HG03432 (cell line): Measurements from ENCODE around the gene ZNF316.
"Not testable (repeated sequence)": the region's sequence is repeated elsewhere in the genome, so short reads cannot be mapped to it uniquely, and the experiment has no call there.

Experiments
- ATAC-seq: cut with Tn5 transposase; IDR thresholded peaks from one replicate; pipeline ENCODE4 v1.9.1; 2021; ENCODE audit warnings: mild to moderate bottlenecking, moderate library complexity; ENCODE audit not compliant: unreplicated experiment

ZNF316 gene

DNA sequence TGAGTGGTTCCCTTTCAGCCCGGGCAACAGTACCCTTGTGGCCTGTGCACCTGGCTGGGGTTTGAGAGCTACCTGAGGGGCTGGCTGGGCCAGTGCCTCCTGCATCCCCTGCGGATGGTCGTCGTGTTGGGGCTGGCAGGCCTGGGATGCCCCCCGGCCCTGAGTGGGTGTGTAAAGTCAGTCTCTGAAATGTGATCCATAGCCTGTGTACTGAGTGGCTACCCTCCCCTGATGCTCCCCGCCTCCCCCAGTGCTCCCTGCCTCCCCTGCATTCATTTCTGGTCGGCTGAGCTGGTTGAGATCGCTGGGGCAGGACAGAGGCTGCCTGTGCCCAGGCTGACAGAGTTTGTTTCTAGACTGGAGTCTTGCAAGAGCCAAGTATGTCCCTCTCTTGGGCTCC lies 9.3 kb downstream of the ZNF316 start:
- no peak for ATAC-seq

GRCh38 chr7:6647080-6647479 lies 10.0 kb downstream of the ZNF316 start:
- no peak for ATAC-seq

DNA sequence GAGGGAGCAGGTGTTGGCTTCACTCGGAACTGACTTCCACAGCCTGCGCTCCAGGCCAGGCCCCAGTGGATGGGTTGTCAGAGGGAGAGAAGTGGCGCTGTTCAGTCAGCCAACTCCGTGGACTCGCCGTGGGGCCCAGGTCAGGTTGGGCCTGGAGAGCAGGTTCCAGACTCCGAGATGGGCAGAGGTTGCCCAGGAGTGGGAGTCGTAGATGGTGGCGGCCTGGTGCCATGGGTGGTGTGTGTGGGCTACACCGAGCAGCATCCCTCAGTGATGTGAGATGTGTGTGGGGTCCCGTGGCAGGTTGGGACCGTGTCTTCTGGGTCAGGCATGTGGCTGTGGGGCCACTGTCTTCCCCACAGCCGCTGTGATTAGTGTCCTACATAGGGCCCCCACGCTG lies 10.4 kb downstream of the ZNF316 start:
- no peak for ATAC-seq

DNA sequence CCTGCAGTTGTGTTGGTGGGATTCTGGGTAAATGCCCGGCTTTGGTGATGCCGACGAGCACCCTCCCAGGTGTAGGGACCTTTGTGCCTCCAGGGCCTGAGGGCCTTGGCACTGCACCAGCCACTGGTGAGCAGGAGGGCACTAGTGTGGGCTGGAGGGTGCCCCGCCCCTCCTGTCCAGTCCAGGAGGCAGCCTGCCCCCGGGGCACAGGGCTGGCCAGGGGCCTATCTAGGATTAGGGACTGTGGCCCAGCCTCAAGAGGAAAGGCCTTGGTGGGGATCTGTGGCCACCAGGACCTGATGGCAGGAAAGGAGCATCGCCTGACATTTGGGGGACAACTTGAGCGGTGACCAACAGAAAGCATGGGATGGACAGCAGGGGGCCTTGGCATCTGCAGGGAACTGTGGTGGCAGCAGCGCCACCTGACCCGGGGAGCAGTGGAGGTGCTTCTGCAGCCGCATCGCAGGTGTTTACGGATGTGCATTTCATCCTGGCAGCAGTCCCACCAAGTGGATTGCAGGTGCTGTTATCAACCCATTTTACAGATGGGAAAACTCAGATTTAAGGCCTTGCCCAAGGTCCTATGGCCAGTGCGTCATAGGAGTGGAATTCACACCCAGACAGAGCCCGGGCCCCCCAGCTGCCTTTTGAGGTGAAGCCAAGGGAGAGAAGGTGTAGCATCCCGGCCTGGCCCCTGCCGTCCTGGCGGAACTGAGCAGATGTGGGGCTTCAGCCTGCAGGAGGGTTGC lies 11.1 kb downstream of the ZNF316 start:
- ATAC-seq, result no peak

- ATAC-seq, result no peak
Measured at GRCh38 chr7:6648815-6649104, 11.6 kb downstream of the ZNF316 start.

GRCh38 chr7:6649241-6649961 lies 12.3 kb downstream of the ZNF316 start:
- no peak for ATAC-seq

DNA sequence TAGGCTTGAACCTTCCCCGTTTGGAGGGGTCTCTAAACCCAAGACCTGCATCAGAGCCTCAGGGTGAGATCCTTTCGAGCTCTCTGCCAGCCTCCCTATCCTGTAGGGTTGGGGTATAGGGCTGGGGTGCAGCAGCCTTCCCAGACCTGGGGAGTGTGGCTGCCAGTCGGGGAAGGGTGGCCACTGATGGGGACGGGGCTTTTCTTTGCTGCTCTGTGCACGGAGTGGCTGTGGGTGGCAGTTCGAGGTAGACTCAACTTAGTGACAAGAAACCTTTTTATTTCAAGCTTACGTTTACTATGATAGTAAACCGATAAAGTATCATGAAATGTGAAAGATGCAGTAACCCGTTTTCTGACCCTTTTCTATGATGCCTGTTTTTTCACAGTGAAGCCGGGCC lies 13.0 kb downstream of the ZNF316 start:
- ATAC-seq, result no peak

DNA sequence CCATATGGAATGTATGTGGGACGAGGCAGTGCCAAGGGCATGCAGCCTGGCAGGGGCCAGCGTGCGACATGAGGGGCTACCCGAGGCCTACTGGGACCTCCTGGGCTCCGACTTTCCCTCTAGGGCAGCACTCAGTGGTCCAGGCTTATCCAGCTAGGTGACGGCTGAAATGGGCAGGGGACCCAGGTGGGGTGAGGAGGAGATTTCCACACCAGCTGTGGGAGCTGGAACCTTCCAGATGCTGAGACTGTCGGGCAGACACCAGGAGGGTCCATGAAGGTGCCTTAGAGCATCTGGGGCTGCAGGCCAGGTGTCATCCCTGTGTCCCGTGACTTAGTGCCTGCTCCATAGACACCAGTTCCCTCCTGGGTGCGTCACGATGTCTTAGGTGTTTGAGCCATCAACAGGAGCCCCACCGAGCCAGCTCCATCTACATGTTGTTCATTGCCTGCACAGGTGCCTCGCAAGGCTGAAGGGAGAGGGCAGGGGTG lies 13.4 kb downstream of the ZNF316 start:
- ATAC-seq, result no peak

GRCh38 chr7:6651851-6652445 lies 14.8 kb downstream of the ZNF316 start:
- no peak for ATAC-seq

GRCh38 chr7:6652446-6653011 lies 15.4 kb downstream of the ZNF316 start:
- no peak for ATAC-seq

DNA sequence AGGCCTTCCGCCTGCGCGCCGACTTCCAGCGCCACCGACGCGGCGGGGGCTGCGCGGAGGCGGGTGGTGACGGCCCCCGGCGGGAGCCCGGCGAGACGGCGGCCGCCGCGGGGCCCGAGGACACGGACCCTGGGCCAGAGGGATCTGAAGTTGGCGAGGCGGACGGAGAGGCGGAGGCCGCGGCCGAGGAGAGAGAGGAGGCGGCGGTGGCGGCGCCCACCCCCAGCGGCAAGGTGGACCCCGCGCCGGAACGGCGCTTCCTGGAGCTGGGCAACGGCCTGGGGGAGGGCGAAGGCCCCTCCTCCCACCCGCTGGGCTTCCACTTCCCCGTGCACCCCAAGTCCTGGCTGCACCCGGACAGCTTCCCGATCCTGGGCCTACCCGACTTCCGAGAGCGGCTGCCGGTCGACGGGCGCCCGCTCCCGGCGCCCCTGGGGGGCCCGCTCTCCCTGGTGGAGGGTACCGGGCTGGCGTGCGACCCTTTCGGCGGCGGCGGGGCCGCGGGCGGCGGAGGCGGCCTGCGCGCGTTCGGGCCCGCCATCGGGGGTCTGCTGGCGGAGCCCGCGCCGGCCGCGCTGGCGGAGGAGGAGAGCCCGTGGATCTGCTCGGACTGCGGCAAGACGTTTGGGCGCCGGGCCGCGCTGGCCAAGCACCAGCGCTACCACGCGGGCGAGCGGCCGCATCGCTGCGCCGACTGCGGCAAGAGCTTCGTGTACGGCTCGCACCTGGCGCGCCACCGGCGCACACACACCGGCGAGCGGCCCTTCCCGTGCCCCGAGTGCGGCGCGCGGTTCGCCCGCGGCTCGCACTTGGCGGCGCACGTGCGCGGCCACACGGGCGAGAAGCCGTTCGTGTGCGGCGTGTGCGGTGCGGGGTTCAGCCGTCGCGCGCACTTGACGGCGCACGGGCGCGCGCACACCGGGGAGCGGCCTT lies 16.2 kb downstream of the ZNF316 start:
- ATAC-seq, result no peak

DNA sequence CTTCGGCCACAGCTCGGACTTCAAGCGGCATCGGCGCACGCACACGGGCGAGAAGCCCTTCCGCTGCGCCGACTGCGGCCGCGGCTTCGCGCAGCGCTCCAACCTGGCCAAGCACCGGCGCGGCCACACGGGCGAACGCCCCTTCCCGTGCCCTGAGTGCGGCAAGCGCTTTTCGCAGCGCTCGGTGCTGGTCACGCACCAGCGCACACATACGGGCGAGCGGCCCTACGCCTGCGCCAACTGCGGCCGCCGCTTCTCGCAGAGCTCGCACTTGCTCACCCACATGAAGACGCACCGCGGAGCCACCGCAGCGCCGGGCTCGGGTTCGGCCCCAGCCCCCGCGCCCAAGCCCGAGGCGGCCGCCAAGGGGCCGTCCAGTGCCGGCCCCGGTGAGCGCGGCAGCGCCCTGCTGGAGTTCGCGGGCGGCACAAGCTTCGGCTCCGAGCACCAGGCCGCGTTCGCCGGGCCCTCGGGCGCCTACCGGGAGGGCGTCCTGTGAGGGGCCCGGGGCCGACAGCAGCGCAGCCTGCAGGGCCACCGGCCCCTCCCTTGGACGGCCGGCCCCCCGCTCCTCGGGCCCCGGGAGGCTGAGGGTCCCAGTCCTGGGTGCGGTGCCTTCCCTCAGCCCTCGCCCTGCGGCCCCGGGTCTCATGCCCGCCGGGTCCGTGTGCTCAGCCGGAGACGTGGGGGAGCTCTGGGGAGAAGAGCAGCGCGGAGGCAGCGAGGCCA lies 17.2 kb downstream of the ZNF316 start:
- no peak for ATAC-seq

GRCh38 chr7:6654842-6655610 lies 17.9 kb downstream of the ZNF316 start:
- ATAC-seq, result no peak

DNA sequence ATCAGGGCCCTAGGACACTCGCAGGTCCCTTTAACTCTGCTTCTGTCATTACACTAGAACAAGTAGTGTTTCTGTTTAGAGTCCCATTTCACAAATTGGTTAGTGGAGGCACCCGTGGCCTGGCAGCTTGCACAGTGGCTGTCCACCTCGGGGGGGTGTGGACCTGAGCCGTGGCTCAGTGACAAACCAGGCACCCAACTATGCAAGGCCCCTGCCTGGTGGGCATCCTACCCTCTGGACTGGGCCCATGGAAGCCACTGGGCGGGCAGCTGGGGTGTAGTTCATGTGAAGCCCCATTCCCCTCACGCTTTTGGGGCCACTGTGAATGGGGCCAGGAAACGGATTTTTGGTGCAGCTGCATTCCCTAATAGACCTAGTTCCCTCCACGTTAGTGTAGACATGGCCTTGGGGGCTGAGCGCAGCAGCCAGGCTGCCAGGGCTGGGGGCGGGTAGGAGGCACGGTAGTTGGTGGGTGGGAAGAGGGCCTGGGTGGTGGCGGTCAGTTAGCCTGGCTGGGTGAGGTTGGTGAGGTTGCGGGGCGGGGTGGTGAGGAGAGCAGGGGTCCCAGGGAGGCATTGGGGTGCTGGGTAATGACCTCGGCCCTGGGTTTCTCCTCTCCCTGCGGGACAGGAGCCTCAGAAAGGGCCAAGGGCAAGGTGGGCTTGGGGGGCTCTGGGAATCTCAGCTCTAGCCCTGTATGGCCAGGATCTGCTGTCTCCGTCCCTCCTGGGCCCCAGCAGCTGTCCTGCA lies 18.7 kb downstream of the ZNF316 start:
- no peak for ATAC-seq

- ATAC-seq, result no peak
Measured at GRCh38 chr7:6656413-6656812, 19.3 kb downstream of the ZNF316 start.

DNA sequence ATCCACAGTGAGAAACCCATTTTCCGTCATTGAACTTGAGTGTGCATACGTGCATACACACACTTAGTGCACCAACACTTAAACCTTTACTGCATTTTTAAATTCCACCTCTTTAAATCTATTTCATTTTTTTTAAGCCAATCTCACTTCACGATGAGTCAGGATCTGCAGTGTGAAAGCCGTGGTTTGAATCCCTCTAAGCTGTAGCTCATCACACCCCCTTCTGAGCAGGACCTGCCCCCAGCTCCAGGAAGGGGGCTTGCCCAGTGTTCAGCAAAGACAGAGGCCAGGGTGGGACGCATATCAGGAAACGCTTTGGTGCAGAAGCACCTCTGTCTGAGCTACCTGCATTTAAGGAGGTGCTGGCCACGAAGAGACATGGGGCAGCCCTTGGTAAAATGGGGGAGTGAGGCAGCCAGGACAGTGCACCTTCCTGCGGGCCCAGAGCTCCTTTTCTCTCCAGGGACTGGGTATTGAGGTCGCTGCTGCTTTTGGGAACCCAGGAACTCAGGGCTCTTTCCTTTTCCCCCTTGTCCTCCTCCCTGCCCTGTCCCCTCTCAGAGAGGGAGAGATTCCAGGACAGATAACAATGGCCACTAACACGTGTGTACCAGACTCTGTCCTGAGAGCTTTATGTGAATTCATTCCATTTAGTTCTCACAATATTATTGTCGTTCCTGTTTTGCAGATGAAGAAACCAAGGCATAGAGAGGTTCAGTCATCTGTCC lies 21.7 kb downstream of the ZNF316 start:
- ATAC-seq, result no peak

DNA sequence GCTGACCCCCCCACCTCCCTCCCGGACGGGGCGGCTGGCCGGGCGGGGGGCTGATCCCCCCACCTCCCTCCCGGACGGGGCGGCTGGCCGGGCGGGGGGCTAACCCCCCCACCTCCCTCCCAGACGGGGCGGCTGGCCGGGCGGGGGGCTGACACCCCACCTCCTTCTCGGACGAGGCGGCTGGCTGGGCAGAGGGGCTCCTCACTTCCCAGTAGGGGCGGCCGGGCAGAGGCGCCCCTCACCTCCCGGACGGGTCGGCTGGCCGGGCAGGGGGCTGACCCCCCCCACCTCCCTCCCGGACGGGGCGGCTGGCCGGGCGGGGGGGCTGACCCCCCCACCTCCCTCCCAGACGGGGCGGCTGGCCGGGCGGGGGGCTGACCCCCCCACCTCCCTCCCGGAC lies 33.7 kb downstream of the ZNF316 start:
- not testable (repeated sequence) for ATAC-seq

DNA sequence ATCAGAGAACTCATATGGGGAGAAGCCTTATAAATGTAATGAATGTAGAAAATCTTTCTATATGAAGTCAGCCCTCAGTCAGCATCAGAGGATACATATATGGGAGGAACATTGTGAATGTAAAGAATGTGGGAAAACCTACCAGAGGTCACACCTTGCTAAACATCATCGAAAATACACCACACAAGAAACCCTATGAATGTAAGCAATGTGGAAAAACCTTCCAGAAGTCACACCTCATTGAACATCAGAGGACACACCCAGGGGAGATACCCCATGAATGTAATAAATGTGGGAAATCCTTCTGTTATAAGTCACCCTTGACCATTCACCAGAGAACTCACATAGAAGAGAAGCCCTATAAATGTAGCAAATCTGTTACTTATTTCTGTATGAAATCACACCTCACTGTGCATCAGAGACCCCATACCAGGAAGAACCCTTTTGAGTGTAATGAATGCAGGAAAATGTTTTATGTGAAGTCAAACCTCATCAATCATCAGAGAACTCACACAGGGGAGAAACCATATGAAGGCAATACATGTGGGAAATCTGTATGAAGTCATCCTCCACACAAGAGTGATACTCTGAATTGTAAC lies 38.8 kb downstream of the ZNF316 start:
- ATAC-seq, result no peak
